ENCODE measurements around the gene KLC4.
"Not testable (repeated sequence)": the region's sequence is repeated elsewhere in the genome, so short reads cannot be mapped to it uniquely, and the experiment has no call there.

The KLC4 gene

DNA sequence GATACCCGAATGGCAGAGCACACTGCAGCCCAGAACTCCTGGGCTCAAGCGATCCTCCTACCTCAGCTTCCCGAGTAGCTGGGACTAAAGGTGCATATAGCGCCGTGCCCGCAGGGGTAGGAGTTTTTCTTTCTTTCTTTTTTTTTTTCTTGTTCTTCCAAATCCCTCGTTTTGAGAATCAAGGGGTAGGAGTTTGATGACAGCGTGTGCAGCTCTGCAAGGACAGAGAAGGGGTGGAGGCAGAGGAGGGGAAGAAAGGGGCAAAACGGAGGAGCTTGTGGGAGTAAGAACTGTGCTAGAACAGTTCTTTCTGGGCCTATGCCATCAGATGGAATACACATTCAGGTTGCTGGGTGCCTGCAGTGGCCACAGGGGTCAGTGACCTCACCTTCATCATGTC, 22.7 kb upstream of the KLC4 start:
- DNase-seq (ENCODE audit: low spot score) = no peak

- no peak for DNase-seq (ENCODE audit: low spot score)
Observed at GRCh38 chr6:43037197-43037596, 22.2 kb upstream of the KLC4 start.

DNA sequence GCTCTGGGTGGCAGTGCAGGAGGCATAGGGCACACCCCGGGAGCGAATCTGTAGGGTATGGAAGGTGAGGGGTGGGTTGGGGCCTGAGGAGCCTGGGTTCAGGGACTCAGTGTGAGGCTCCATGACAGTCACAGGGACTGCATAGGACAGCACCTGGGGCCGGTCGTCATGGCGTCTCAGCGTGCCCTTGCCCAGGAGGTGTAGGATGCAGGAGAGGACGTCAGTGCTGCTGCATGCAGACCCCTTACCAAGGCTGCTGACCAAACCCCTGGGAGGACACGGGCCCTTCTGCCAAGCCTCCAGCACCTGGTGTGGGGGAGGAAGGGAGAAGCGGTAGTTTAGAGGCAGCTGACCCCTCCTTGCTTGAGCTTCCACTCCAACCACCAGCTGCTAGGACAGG, 21.7 kb upstream of the KLC4 start:
- DNase-seq (ENCODE audit: low spot score) = no peak

- DNase-seq (ENCODE audit: low spot score) = no peak
Observed at GRCh38 chr6:43038727-43039126, 20.7 kb upstream of the KLC4 start.

DNA sequence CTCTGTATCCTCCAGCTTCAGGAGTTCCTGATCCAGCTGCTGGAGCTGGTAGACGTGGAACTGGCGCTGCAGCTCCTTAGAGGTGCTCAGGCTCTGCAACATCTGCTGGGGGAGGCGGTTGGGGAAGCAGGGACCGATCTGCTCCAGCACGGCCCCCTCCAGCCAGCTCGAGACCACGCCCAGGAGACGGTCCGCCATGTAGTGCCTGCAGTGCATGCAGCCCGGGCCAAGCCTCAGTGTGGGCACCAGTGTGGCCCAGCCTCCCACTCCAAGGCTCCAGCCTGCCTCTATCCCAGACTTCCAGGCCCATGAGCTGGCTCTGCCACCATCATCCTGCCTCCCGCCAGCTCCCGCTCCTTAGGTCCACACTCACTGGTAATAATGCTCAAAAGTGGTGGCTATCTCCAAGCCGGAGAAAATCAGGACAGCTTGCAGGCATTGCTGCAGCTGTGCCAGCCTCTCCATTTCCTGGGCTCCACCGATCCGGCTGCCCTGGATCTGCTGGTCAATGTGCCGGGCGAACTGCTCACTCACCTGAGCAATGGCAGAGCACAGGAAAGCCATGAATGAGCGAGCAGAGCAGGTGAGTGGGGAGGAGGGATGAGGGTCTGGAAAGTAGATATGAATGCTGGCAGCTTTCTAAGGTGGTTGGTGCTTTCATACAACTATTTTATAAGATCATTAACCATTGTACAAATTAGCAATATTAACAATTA, 18.7 kb upstream of the KLC4 start:
- DNase-seq (ENCODE audit: low spot score) = no peak

- DNase-seq (ENCODE audit: low spot score) = not testable (repeated sequence)
Observed at GRCh38 chr6:43041475-43041874, 18.0 kb upstream of the KLC4 start.

GRCh38 chr6:43043310-43043709, 16.1 kb upstream of the KLC4 start:
- no peak for DNase-seq (ENCODE audit: low spot score)

DNA sequence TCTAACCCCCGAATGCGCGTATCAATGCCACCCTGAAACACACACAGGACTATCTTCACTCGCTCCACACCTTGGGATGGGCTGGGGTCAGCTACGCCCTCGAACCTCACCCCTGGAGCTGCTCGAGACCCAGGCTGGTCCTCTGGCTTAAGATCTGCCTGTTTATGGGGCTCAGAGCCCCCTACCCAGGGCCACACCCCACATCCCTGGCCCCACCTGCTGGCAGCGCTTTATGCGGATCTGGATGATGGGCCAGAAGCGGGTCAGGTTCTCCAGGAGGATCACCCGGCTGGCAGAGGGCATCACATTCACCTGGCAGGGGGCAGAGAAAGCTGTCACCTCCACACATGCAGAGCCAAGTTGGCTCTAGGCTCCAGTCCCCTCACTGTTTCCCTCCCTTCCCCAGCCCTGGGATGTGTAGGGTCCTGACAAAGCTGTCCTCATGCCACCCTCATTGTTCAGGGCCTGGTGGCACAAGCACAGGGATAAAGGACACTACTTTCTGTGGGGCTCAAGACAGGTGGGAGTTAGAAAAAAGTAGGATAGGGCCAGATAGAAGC, 14.0 kb upstream of the KLC4 start:
- DNase-seq (ENCODE audit: low spot score) = no peak

GRCh38 chr6:43047998-43048397, 11.4 kb upstream of the KLC4 start:
- no peak for DNase-seq (ENCODE audit: low spot score)

DNA sequence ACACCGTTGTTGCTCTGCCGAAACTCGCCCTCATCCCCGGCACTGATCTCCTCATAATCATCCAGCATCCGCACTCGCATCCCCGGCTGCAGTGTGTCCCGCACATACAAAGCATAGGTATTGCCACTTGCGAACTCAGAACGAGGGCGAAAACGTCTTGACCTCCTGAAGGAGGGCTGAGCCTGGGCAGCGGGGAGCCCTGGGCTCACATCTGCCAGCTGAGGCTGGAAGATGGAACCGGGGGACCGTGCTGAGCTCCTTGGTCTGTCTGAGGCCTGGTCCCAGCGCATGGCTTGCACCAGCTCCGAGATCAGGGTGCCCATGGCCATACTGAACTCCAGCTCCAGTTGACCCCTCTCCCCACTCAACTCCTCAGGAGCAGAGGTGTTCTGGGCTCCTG, 8.4 kb upstream of the KLC4 start:
- DNase-seq (ENCODE audit: low spot score) = no peak

- no peak for DNase-seq (ENCODE audit: low spot score)
Observed at GRCh38 chr6:43052225-43052841, 7.1 kb upstream of the KLC4 start.

- DNase-seq (ENCODE audit: low spot score) = peak; percentile 39
Observed at GRCh38 chr6:43052842-43053544, 6.4 kb upstream of the KLC4 start.

- peak; percentile 99 for DNase-seq (ENCODE audit: low spot score)
Observed at GRCh38 chr6:43053545-43054205, 5.8 kb upstream of the KLC4 start, which contains the start of gene CUL7. TSS of gene CUL7 (minus strand) at chr6:43053851. CDS start at chr6:43052788, 1,063 bp downstream.

DNA sequence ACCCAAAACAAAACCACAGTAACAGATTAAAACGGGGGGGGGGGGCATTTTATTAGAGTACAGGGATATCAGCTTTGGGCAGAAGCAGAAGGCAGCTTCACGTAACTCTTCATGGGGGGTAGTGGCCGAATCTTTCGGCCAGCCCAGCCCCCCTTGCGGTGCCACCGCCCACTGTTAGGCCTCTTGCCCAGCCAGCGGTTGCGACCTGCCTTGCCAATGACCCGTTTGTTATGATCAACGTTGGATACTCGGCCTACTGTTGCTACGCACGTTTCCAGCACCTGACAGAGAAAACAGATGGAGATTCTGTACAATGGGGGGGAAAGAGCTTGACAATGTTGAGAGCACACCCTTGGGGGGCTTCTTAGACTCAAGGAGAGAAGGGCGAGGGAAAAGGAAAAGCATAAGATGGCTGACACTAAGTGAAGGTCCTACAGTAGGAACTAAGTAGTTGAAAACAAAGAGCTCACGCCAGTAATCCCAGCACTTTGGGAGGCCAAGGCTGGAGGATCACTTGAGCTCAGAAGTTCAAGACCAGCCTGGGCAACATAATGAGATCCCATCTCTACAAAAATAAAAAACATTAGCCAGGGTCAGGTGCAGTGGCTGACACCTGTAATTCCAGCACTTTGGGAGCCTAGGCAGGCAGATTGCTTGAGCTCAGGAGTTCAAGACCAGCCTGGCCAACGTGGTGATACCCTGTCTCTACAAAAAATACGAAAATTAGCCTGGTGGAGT, 5.1 kb upstream of the KLC4 start:
- no peak for DNase-seq (ENCODE audit: low spot score)

- no peak for DNase-seq (ENCODE audit: low spot score)
Observed at GRCh38 chr6:43055966-43056365, 3.5 kb upstream of the KLC4 start.

- DNase-seq (ENCODE audit: low spot score) = no peak
Observed at GRCh38 chr6:43058531-43058930, 900 bp upstream of the KLC4 start.

- DNase-seq (ENCODE audit: low spot score) = no peak
Observed at GRCh38 chr6:43060034-43060754, 763 bp downstream of the KLC4 start.

GRCh38 chr6:43060755-43061633, 1.6 kb downstream of the KLC4 start:
- DNase-seq (ENCODE audit: low spot score) = no peak

- peak; percentile 36 for DNase-seq (ENCODE audit: low spot score)
Observed at GRCh38 chr6:43061861-43062260, 2.4 kb downstream of the KLC4 start.

DNA sequence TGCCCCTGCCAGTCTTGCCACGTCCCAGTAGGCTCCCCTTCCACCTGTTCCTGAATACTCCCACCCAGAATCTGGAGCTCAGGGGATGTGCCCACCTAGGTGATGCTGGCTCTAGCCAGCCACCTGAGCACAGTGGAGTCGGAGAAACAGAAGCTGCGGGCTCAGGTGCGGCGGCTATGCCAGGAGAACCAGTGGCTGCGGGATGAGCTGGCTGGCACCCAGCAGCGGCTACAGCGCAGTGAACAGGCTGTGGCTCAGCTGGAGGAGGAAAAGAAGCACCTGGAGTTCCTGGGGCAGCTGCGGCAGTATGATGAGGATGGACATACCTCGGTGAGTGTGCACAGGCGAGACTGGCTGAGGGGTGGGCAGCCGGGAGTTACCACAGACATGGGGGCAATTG, 3.4 kb downstream of the KLC4 start:
- DNase-seq (ENCODE audit: low spot score) = no peak
